Measurements from ENCODE around the gene COX6B2. TPM values are rescaled to one million over a fixed set of nuclear protein-coding genes. Genes with fewer than 3 reads are reported as not detected.

The COX6B2 gene
- total RNA-seq, 2 donors from 2014 or later = 0.75 to 0.84 TPM

- Histone ChIP-seq H3K4me3 (ENCODE audit: low read length) (no peak overlapping the region), H3K36me3 (ENCODE audit: control insufficient read depth, insufficient read depth, low read length) (no peaks in the 10 kb centered on the region), H3K27me3 (ENCODE audit: control insufficient read depth, insufficient read depth, low read length, poor library complexity, severe bottlenecking) (no peaks in the 10 kb centered on the region), H3K4me1 (ENCODE audit: control insufficient read depth, insufficient read depth, low read length) (peaks cover 3% of the 10 kb centered on the region), H3K9me3 (ENCODE audit: control insufficient read depth, low read length) (no peaks in the 10 kb centered on the region), H3K9ac (ENCODE audit: extremely low read depth, low read length, poor library complexity, severe bottlenecking) (no peak overlapping the region), H3K27ac (ENCODE audit: low read depth, low read length) (no peak overlapping the region)
- Mint-ChIP-seq H3K27me3 (ENCODE audit: insufficient read depth) (no peaks in the 10 kb centered on the region), H3K9me3 (no peaks in the 10 kb centered on the region), H3K4me1 (peaks cover 4% of the 10 kb centered on the region), H3K4me3 (no peak overlapping the region), H3K36me3 (ENCODE audit: low read depth) (peaks cover 6% of the 10 kb centered on the region), H3K27ac (no peak overlapping the region)
- TF ChIP-seq CTCF (conservative IDR thresholded peaks at IDR 0.05) = no peak
- DNase-seq = no peak
- WGBS, 2 experiments (ENCODE audit: insufficient coverage in 1 of 2, insufficient read length in 1 of 2) = 94 to 95% methylated on average over 11 to 13 of the region's 13 CpGs
These were observed 38.5 kb downstream of the COX6B2 start for GRCh38 chr19:55315956-55316525.

GRCh38 chr19:55314396-55314795 is 40.1 kb downstream of the COX6B2 start:
- Histone ChIP-seq H3K9ac (ENCODE audit: extremely low read depth, low read length, poor library complexity, severe bottlenecking) (no peak overlapping the region), H3K4me3 (ENCODE audit: low read length) (no peak overlapping the region), H3K9me3 (ENCODE audit: control insufficient read depth, low read length) (no peaks in the 10 kb centered on the region), H3K36me3 (ENCODE audit: control insufficient read depth, insufficient read depth, low read length) (peaks cover 11% of the 10 kb centered on the region), H3K27me3 (ENCODE audit: control insufficient read depth, insufficient read depth, low read length, poor library complexity, severe bottlenecking) (no peaks in the 10 kb centered on the region), H3K4me1 (ENCODE audit: control insufficient read depth, insufficient read depth, low read length) (peaks cover 3% of the 10 kb centered on the region), H3K27ac (ENCODE audit: low read depth, low read length) (no peak overlapping the region)
- H3K27ac Mint-ChIP-seq = peak overlapping the region; percentile 52
- TF ChIP-seq CTCF (conservative IDR thresholded peaks at IDR 0.05) = no peak
- DNase-seq = no peak
- H3K36me3 Mint-ChIP-seq (ENCODE audit: low read depth) = peaks cover 14% of the 10 kb centered on the region
- H3K4me1 Mint-ChIP-seq = no peaks in the 10 kb centered on the region
- H3K4me3 Mint-ChIP-seq = no peak overlapping the region
- 89 to 95% methylated on average over 4 to 8 of the region's 8 CpGs for WGBS, 2 experiments (ENCODE audit: insufficient coverage in 1 of 2, insufficient read length in 1 of 2)
- H3K9me3 Mint-ChIP-seq = no peaks in the 10 kb centered on the region
- no peaks in the 10 kb centered on the region for H3K27me3 Mint-ChIP-seq (ENCODE audit: insufficient read depth)

- no peak overlapping the region for H3K4me3 ChIP-seq (ENCODE audit: low read length)
- Mint-ChIP-seq H3K9me3 (no peaks in the 10 kb centered on the region), H3K4me1 (peaks cover 3% of the 10 kb centered on the region), H3K4me3 (no peak overlapping the region), H3K27me3 (ENCODE audit: insufficient read depth) (no peaks in the 10 kb centered on the region), H3K36me3 (ENCODE audit: low read depth) (peaks cover 24% of the 10 kb centered on the region), H3K27ac (peak overlapping the region; percentile 18)
- no peaks in the 10 kb centered on the region for H3K27me3 ChIP-seq (ENCODE audit: control insufficient read depth, insufficient read depth, low read length, poor library complexity, severe bottlenecking)
- H3K36me3 ChIP-seq (ENCODE audit: control insufficient read depth, insufficient read depth, low read length) = peaks cover 23% of the 10 kb centered on the region
- H3K27ac ChIP-seq (ENCODE audit: low read depth, low read length) = peak overlapping the region; percentile 17
- WGBS, 2 experiments (ENCODE audit: insufficient coverage in 1 of 2, insufficient read length in 1 of 2) = 93 to 94% methylated on average over 41 to 47 of the region's 47 CpGs
- DNase-seq = no peak
- peaks cover 3% of the 10 kb centered on the region for H3K4me1 ChIP-seq (ENCODE audit: control insufficient read depth, insufficient read depth, low read length)
- no peak for TF ChIP-seq CTCF (conservative IDR thresholded peaks at IDR 0.05)
- no peaks in the 10 kb centered on the region for H3K9me3 ChIP-seq (ENCODE audit: control insufficient read depth, low read length)
- H3K9ac ChIP-seq (ENCODE audit: extremely low read depth, low read length, poor library complexity, severe bottlenecking) = no peak overlapping the region
These were observed 41.7 kb downstream of the COX6B2 start for GRCh38 chr19:55312621-55313512.
